ENCODE data around the gene PIK3R5. TPM values are rescaled to one million over a fixed set of nuclear protein-coding genes. Genes with fewer than 3 reads are reported as not detected.

PIK3R5 gene
- total and polyA plus RNA-seq, 2 donors (not counting 3 experiments of a cell fraction or from before 2014, with no cell fraction given), result not detected

- Histone ChIP-seq H3K4me1 (ENCODE audit: control insufficient read depth, extremely low read depth, insufficient read depth, low read length) (no peaks in the 10 kb centered on the region), H3K9me3 (replicated peaks; ENCODE audit: control insufficient read depth, insufficient read depth, low read length) (no peaks in the 10 kb centered on the region), H3K27me3 (ENCODE audit: control insufficient read depth in 2 of 2, insufficient read depth in 2 of 2, low read length in 2 of 2) (no peaks in the 10 kb centered on the region), H4K20me1 (replicated peaks; ENCODE audit: control insufficient read depth, extremely low read depth, insufficient read depth, low read length) (no peaks in the 10 kb centered on the region), H3K4me3 (replicated peaks in 1 of 3; ENCODE audit: insufficient read depth in 1 of 3, low read depth in 1 of 3, low read length in 3 of 3) (no peak overlapping the region), H3K36me3 (ENCODE audit: control insufficient read depth in 2 of 2, extremely low read depth in 1 of 2, insufficient read depth in 2 of 2, low read length in 2 of 2) (no peaks in the 10 kb centered on the region), H3K27ac (ENCODE audit: insufficient read depth, low read depth, low read length) (no peak overlapping the region), H3K79me2 (ENCODE audit: control insufficient read depth, insufficient read depth, low read length) (no peaks in the 10 kb centered on the region), H3K4me2 (ENCODE audit: insufficient read depth, low read length) (no peak overlapping the region), H3K9ac (replicated peaks; ENCODE audit: extremely low read depth, insufficient read depth, low read length) (no peak overlapping the region), H2AFZ (ENCODE audit: low read depth, low read length) (no peak overlapping the region), H3K9me1 (replicated peaks; ENCODE audit: control insufficient read depth, extremely low read depth, insufficient read depth, low read length) (no peaks in the 10 kb centered on the region)
- FAIRE-seq, result no peak
- ChIA-PET POLR2A (no interaction called here), CTCF (interaction anchor here (0.5 to 1.4 kb wide), 2 partner anchors 107 to 554 kb away, joined by 3 to 4 read pairs; no protein-coding TSS in a partner anchor)
- no TSS peak for BruUV-seq (replicated peaks)
- intact Hi-C loops (cut with micrococcal nuclease), result loop anchor here (10.0 kb wide), 1 partner anchor 634 kb away; no protein-coding TSS in a partner anchor
- TF ChIP-seq FOS (IDR thresholded peaks at IDR 0.05; ENCODE audit: borderline replicate concordance, insufficient read depth, low read length) (no peak), MAX (IDR thresholded peaks at IDR 0.05; ENCODE audit: insufficient read depth, insufficient read length) (no peak), JUN (IDR thresholded peaks at IDR 0.05; ENCODE audit: borderline replicate concordance, insufficient read depth, insufficient read length, low read depth) (no peak), POLR2A (IDR thresholded peaks at IDR 0.05; ENCODE audit: low read depth, low read length) (no peak), GATA2 (IDR thresholded peaks at IDR 0.05; ENCODE audit: insufficient read depth, insufficient read length, low read depth, low read length) (no peak), EZH2 (IDR thresholded peaks at IDR 0.05; ENCODE audit: borderline replicate concordance, low read depth, low read length, severe bottlenecking) (no peak), POLR2AphosphoS5 (IDR thresholded peaks at IDR 0.05; ENCODE audit: insufficient read depth, low read depth, low read length) (no peak), CTCF (IDR thresholded peaks at IDR 0.05; ENCODE audit: extremely low read depth in 1 of 2, insufficient read depth in 1 of 2, low read depth in 1 of 2, low read length in 2 of 2) (no peak)
- DNase-seq (ENCODE audit: low read depth, low spot score), result no peak
- dilution Hi-C loops (cut with MboI; ENCODE audit: extremely low pct_ligation_motif_present, low sequenced_read_pairs), result no loop called here
Observed at GRCh38 chr17:8890671-8891070, 74.8 kb downstream of the PIK3R5 start.

Data from endothelial cell of umbilical vein (primary cell).